Astrocyte (in vitro differentiated cells and primary cell): ENCODE measurements around the gene RO60. TPM values are rescaled to one million over a fixed set of nuclear protein-coding genes. Genes with fewer than 3 reads are reported as not detected.
"Not testable (repeated sequence)": the region's sequence is repeated elsewhere in the genome, so short reads cannot be mapped to it uniquely, and the experiment has no call there.

Source experiments
- DNase-seq: peaks from one replicate; pipeline ENCODE4 v3.0.0-alpha.2; 2010; ENCODE audit warnings: low read depth
- FAIRE-seq: peaks from 2 replicates; lab custom pipeline; 2011; peaks lifted over from hg19 to GRCh38; lab: Jason Lieb, UNC
- H2AFZ ChIP-seq: 2 replicates; pipeline ENCODE4 v1.6.0; 2012; ENCODE audit warnings: low read depth, low read length, inconsistent platforms
- H3K27ac ChIP-seq: 2 replicates; pipeline ENCODE4 v1.5.1; 2011; ENCODE audit warnings: low read depth, low read length, inconsistent platforms
- H3K27me3 ChIP-seq: 2 replicates; pipeline ENCODE4 v1.6.0; 2011; ENCODE audit warnings: low read length, inconsistent platforms; ENCODE audit not compliant: insufficient read depth
- H3K36me3 ChIP-seq: 2 replicates; pipeline ENCODE4 v1.5.1; 2011; ENCODE audit warnings: low read length, inconsistent platforms; ENCODE audit not compliant: insufficient read depth
- H3K4me1 ChIP-seq: 2 replicates; pipeline ENCODE4 v1.5.1; 2011; ENCODE audit warnings: low read length, inconsistent platforms; ENCODE audit not compliant: insufficient read depth
- H3K4me2 ChIP-seq: 2 replicates; pipeline ENCODE4 v1.6.0; 2012; ENCODE audit warnings: low read length, inconsistent platforms
- H3K4me3 ChIP-seq: 2 replicates; pipeline ENCODE4 v1.5.1; 2011; ENCODE audit warnings: low read depth, mild to moderate bottlenecking, low read length, inconsistent platforms; ENCODE audit not compliant: insufficient read depth
- H3K79me2 ChIP-seq: 2 replicates; pipeline ENCODE4 v1.6.0; 2012; ENCODE audit warnings: mild to moderate bottlenecking, low read length, inconsistent platforms; ENCODE audit not compliant: insufficient read depth
- H3K9ac ChIP-seq: 2 replicates; pipeline ENCODE4 v1.6.0; 2012; ENCODE audit warnings: mild to moderate bottlenecking, low read length, inconsistent platforms
- H3K9me3 ChIP-seq: 2 replicates; pipeline ENCODE4 v1.5.1; 2012; ENCODE audit warnings: low read depth, mild to moderate bottlenecking, low read length, inconsistent platforms; ENCODE audit not compliant: insufficient read depth
- H4K20me1 ChIP-seq: 2 replicates; pipeline ENCODE4 v1.6.0; 2012; ENCODE audit warnings: low read length, inconsistent platforms; ENCODE audit not compliant: insufficient read depth
- H3K27ac Mint-ChIP-seq: one replicate; pipeline ENCODE4 v1.8.0; 2021; ENCODE audit warnings: mild to moderate bottlenecking, mixed read lengths; ENCODE audit not compliant: unreplicated experiment
- H3K27me3 Mint-ChIP-seq: one replicate; pipeline ENCODE4 v1.8.0; 2021; ENCODE audit warnings: low read depth, mixed read lengths; ENCODE audit not compliant: unreplicated experiment
- H3K36me3 Mint-ChIP-seq: one replicate; pipeline ENCODE4 v1.8.0; 2021; ENCODE audit warnings: low read depth, mixed read lengths; ENCODE audit not compliant: unreplicated experiment
- H3K4me1 Mint-ChIP-seq: one replicate; pipeline ENCODE4 v1.8.0; 2021; ENCODE audit warnings: low read depth, mixed read lengths; ENCODE audit not compliant: unreplicated experiment
- H3K4me3 Mint-ChIP-seq: one replicate; pipeline ENCODE4 v1.8.0; 2021; ENCODE audit warnings: mild to moderate bottlenecking, moderate library complexity, mixed read lengths; ENCODE audit not compliant: unreplicated experiment
- H3K9me3 Mint-ChIP-seq: one replicate; pipeline ENCODE4 v1.8.0; 2021; ENCODE audit warnings: mild to moderate bottlenecking, mixed read lengths; ENCODE audit not compliant: unreplicated experiment
- EZH2 ChIP-seq: IDR thresholded peaks from 2 replicates; pipeline ENCODE4 v1.6.1; 2012; ENCODE audit warnings: mild to moderate bottlenecking, low read length, inconsistent platforms; ENCODE audit not compliant: insufficient read depth
- total RNA-seq: library from RNA; stranded (reverse); gene quantifications from 2 replicates; pipeline ENCODE4 v1.2.1, GENCODE V29; 2021
- TF ChIP-seq, protein P1 (sequence below): IDR thresholded peaks from 2 replicates; pipeline ENCODE4 v1.5.1; 2011; ENCODE audit warnings: low read depth, mild to moderate bottlenecking, inconsistent platforms, low read length, moderate library complexity; ENCODE audit not compliant: insufficient read depth

The RO60 gene
- total RNA-seq, 1 donor from 2014 or later: 134 TPM

DNA sequence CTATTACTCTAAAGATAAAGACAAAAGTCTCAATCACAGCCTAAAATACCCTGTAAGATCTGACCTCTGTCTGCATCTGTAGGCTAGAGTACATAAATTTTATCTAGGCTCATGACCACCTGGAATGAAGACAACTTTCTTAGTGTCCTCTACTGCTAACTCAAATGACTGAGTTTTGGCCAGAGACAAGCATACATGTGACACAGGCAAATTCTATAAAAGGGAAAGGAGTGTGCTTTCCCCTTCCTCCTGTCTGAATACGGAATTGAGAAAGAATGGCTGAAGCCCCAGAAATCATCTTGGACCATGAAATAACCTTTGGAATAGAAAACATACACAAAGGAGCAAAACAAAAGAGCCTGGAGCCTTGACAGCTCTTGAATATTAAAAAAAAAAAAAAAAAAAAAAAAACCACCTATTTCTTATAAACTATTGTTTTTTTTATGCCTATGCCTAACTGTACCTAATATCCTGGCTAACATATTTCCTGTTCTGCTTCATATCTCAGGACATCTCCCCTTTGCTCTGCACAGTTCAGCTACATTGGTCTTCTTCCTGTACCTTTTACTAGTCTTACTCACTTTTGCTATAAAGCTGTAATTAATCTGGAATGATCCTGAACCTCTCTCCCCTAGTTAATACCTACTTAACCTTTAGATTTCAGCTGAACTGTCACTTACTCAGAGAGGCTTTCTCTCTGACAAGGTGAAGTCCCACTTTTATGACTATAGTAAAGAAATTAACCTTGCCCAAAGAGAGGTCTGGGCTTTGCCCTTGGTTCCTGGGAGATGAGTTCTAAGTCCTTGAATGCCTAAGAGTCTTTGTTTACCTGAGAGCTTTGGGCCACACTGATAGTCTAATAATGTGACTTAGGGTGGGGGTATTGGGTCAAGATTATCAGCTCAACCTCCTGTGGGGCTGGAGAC, 16.4 kb upstream of the RO60 start:
- Histone ChIP-seq H3K4me2 (no peak overlapping the region), H3K9ac (no peak overlapping the region), H3K27ac (no peak overlapping the region), H3K4me3 (no peak overlapping the region), H3K79me2 (peaks cover 20% of the 10 kb centered on the region), H3K36me3 (peaks cover 7% of the 10 kb centered on the region), H3K4me1 (no peaks in the 10 kb centered on the region), H3K27me3 (no peaks in the 10 kb centered on the region), H4K20me1 (peaks cover 4% of the 10 kb centered on the region), H2AFZ (no peak overlapping the region), H3K9me3 (no peaks in the 10 kb centered on the region)
- Mint-ChIP-seq H3K4me1 (no peaks in the 10 kb centered on the region), H3K27ac (no peak overlapping the region), H3K27me3 (no peaks in the 10 kb centered on the region), H3K4me3 (no peak overlapping the region), H3K36me3 (peaks cover 12% of the 10 kb centered on the region), H3K9me3 (no peaks in the 10 kb centered on the region)
- TF ChIP-seq, protein P1, sequence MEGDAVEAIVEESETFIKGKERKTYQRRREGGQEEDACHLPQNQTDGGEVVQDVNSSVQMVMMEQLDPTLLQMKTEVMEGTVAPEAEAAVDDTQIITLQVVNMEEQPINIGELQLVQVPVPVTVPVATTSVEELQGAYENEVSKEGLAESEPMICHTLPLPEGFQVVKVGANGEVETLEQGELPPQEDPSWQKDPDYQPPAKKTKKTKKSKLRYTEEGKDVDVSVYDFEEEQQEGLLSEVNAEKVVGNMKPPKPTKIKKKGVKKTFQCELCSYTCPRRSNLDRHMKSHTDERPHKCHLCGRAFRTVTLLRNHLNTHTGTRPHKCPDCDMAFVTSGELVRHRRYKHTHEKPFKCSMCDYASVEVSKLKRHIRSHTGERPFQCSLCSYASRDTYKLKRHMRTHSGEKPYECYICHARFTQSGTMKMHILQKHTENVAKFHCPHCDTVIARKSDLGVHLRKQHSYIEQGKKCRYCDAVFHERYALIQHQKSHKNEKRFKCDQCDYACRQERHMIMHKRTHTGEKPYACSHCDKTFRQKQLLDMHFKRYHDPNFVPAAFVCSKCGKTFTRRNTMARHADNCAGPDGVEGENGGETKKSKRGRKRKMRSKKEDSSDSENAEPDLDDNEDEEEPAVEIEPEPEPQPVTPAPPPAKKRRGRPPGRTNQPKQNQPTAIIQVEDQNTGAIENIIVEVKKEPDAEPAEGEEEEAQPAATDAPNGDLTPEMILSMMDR: no peak
- no peak for TF ChIP-seq EZH2
- no peak for DNase-seq
- FAIRE-seq: no peak

DNA sequence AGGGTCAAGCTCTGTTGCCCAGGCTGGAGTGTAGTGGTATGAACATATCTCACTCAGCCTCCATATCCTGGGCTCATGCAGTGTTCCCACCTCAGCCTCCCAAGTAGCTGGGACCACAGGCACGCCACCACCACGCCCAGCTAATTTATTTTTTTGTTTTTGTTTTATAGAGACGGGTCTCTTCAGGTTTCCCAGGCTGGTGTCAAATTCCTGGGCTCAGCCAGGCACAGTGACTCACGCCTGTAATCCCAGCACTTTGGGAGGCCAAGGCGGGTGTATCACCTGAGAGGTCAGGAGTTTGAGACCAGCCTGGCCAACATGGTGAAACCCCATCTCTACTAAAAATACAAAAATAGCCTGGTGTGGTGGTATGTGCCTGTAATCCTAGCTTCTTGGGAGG, 10.5 kb upstream of the RO60 start:
- H3K4me1 ChIP-seq, H3K27me3 ChIP-seq, H2AFZ ChIP-seq, H3K9ac ChIP-seq, H3K36me3 ChIP-seq, H3K4me2 ChIP-seq, H4K20me1 ChIP-seq, H3K4me3 Mint-ChIP-seq, H3K4me1 Mint-ChIP-seq, H3K9me3 ChIP-seq, H3K27ac ChIP-seq, H3K9me3 Mint-ChIP-seq, H3K4me3 ChIP-seq, DNase-seq, H3K27me3 Mint-ChIP-seq, FAIRE-seq, H3K27ac Mint-ChIP-seq: not testable (repeated sequence)
- peaks cover 29% of the 10 kb centered on the region for H3K79me2 ChIP-seq
- peaks cover 11% of the 10 kb centered on the region for H3K36me3 Mint-ChIP-seq

DNA sequence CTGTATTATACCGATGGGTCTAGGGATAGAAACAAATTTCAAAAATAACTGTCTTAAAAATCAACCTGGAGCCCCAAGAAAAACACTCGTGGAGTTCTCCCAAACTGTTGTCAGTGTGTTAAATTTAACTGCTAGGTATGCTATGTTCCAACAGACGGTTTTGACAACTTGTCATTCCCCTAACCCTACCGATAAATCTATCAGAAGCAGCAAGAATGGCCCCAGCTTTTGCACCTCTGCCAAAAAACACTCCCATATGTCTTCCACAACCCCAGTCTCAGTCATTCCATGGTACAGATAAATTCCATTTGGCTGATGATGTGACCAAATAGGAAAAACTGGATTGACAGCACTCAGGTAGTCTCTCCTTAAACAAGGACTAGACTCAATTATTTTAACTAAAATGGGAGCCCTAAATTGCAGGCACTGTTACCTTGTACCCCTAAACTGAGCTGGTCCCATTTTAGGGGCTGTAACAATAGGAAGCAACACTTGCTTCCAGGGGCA, 5.2 kb upstream of the RO60 start:
- no peak for TF ChIP-seq EZH2
- no peak overlapping the region for H3K4me3 ChIP-seq
- H3K9me3 ChIP-seq: no peaks in the 10 kb centered on the region
- no peak overlapping the region for H3K4me2 ChIP-seq
- H3K36me3 ChIP-seq: peaks cover 3% of the 10 kb centered on the region
- DNase-seq: no peak
- no peak overlapping the region for H3K9ac ChIP-seq
- Mint-ChIP-seq H3K4me1 (peaks cover 6% of the 10 kb centered on the region), H3K4me3 (no peak overlapping the region), H3K27me3 (no peaks in the 10 kb centered on the region), H3K27ac (no peak overlapping the region), H3K9me3 (no peaks in the 10 kb centered on the region), H3K36me3 (peaks cover 2% of the 10 kb centered on the region)
- no peak for FAIRE-seq
- H3K27ac ChIP-seq: no peak overlapping the region
- H3K27me3 ChIP-seq: no peaks in the 10 kb centered on the region
- peaks cover 82% of the 10 kb centered on the region for H3K79me2 ChIP-seq
- H4K20me1 ChIP-seq: peaks cover 7% of the 10 kb centered on the region
- no peak overlapping the region for H2AFZ ChIP-seq
- peaks cover 12% of the 10 kb centered on the region for H3K4me1 ChIP-seq
